Activated CD4-positive, CD25-positive, alpha-beta regulatory T cell treated with anti-CD3 and anti-CD28 coated beads, Interleukin-2, amount 50 U/mL, for 24 hours (primary cell): Measurements from ENCODE around the gene KIF22.
"Not testable (repeated sequence)": the region's sequence is repeated elsewhere in the genome, so short reads cannot be mapped to it uniquely, and the experiment has no call there.

Experiments used
- ATAC-seq, 2 donors: fragments of 150-1000 bp; cut with Tn5 transposase; one replicate each; pipeline ENCODE4 v1.10.0; 2021; ENCODE audit warnings: mild to moderate bottlenecking in 1 of 2, moderate library complexity in 1 of 2

The KIF22 gene

DNA sequence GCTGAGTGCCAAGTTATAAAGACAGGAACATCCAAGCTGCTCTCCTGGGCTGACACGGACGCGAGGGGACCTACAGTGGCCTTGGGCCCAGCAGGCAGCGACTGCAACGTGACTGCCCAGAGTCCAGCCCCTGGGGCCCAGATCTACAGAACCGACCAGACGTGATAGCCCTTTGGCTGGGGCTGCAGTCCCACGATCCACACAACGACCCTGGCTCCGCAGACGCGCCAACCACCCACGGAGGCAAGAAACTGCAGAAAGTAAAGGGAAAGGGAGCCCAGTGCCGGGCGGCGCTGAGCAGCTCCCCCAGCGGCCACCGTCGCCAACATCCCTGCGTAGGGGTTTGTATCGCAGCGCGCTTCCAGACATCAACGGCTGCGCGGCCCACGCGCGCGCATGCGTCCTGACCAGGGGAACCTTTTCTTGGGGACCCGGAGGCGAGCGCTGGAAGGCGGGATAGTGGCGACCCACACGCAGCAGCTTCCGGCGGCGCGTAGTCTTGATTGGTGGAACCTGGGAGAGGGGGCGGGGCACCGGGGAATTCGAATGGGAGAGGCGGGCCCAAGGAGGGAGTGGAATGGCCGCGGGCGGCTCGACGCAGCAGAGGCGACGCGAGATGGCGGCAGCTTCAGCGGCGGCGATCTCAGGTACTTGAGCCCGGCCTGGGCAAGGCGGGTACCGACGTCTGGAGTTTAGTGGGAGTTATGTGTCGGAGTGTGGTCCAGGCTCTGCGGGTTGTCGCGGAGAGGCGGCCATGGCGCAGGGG lies at the start of gene KIF22:
KIF22 (plus strand) TSS at position 569 of the 766 bp plus-strand sequence; CDS start at position 578, 9 bp downstream.
- ATAC-seq = peak; percentile 96 to 97

DNA sequence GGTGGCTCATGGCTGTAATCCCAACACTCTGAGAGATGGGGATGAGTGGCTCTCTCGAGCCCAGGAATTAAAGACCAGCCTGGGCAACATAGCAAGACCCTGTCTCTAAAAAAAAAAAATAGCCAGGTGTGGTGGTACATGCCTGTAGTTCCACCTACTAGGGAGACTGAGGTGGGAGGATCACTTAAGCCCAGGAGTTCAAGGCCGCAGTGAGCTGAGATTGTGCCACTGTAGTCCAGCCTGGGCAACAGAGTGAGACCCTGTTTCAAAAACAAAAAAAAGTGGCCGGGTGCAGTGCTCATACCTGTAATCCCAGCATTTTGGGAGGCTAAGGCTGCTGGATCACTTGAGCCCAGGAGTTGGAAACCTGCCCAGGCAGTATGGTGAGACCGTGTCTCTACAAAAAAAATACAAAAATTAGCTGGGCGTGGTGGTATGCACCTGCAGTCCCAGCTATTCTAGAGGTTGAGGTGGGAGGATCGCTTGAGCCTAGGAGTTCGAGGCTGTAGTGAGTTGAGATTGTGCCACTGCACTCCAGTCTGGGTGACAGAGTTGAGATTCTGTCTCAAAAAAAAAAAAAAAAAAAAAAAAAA lies 47.8 kb upstream of the KIF22 start:
- ATAC-seq = no peak

DNA sequence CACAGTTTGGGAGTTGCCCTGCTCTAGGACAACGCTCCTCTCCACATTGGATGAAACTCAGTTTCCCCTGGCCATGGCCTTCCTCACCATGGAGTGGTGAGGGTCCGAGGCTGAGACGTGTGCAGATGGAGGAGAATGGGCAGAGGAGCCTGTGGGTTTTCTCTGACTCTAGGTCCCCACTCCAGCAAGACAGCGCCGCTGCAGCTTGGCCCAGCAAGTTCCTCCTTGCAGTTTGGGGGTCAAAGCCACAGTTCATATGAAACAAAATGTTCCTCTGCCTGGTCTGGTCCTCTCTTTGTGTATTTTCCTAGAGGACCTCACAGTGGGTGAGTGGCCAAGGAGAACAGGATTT lies 47.1 kb upstream of the KIF22 start:
- ATAC-seq = no peak

DNA sequence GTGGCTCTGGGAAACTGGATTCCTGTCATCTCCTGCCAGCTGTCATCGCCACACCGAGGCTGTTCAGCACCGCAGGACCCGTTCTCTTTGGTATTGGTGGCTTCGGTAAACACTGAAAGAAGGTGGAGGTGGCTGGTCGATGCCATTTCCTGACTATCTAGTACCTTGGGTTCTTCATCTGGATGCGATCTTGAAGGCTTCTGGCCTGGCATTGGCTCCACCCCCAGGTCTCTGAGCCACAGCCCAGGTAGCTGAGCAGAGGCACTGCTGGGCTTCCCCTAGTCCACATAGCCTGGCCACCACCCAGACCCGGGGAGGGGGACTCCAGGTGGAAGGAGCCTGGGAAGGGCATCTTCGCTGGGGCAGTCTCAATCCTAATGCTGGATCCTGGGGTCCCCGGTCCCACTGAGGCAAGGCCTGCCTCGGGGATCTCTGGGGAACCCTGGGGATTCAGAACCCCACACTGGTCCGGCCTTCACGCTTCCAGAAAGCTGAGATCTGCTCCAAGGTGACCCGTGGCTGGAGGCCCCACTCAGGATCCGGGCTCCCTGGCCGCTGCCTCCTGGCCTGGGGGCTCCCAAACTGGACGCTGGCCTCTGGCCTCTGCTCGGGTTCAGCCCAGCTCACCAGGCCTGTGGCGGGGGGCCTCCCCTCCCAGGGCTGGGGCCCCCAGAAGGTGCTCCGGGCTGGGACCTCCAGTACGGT lies 46.6 kb upstream of the KIF22 start:
- ATAC-seq = no peak

DNA sequence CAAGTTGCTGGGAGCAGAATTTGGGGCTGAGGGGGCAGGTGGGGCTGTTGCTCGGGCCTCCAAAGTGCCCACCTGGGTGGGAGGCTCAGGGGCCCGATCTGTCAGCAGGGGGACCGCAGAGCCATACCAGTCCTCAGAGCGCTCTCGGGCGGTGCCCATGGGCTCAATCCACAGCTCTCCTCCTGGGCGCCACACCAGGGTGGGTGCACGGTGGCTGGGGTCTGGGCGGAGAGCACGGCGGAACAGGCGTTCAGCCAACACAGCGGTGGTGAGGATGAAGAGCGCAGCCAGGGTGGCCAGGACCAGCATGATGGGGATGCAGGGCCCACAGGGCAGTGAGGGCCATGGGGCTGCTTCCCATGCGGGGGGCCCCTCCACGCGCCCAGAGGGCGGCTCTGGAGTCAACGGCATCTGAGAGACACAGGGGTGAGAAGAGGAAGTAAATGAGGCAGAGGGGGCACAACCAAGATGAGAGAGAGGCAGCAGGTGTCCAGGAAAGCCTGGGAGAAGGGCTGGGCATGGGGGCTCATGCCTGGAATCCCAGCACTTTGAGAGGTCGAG lies 45.9 kb upstream of the KIF22 start:
- no peak for ATAC-seq

DNA sequence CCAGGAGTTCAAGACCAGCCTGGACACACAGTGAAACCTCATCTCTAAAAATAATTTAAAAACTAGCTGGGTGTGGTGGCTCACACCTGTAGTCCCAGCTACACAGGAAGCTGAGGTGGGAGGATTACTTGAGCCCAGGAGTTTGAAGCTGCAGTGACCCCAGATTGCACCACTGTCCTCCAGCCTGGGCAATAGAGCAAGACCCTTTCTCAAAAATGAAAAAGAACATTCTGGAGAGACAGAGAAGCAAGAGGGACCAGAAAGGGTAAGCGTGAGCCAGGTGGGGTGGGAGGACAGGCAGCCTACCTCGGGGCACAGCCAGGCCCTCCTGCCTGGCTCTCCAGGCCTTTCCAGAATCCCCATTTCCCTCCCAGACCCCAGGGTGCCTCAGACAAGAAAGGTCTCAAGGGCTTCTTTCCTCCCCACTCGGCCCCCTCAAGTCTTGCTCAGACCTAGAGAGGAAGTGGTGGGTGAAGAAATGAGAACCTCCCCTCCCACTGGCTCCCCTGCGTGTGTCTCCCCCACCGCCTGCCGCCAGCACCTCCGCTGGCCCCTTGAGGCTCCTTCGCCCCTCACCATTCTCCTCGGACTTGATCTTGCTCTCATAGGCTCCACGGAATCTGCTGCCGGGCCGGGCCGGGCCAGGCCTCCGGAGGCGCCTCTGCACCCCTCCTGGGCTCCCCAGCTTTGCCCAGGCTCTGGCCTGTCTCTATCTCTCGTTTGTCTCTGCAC lies 45.3 kb upstream of the KIF22 start:
- ATAC-seq = peak; percentile 67 to 73

DNA sequence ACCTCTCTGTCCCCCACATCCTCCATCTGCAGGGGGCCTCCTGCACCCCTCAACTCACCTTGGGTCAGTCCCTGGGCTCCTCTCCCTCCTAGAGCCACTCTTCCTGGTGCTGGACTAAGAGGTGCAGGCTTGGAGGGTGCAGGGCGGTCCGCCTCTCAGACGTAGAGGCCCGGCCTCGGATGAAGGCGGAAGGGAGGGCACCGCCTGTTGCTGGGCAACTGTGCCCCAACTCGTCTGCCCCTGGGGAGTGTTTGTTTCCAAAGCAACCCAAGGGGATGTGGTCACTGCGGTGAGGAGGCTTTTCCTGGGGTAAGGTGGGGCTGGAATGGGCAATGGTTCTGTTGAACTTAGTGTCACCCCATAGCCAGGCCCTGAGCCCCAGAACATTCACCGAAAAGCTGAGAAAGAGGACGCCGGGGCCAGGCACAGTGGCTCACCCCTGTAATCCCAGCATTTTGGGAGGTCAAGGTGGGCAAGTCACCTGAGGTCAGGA lies 44.7 kb upstream of the KIF22 start, which contains the start of gene C16orf54:
C16orf54 (minus strand) TSS at position 138 of the 493 bp plus-strand sequence. CDS start 1,039 bp downstream, outside the sequence.
- peak; percentile 74 to 78 for ATAC-seq

DNA sequence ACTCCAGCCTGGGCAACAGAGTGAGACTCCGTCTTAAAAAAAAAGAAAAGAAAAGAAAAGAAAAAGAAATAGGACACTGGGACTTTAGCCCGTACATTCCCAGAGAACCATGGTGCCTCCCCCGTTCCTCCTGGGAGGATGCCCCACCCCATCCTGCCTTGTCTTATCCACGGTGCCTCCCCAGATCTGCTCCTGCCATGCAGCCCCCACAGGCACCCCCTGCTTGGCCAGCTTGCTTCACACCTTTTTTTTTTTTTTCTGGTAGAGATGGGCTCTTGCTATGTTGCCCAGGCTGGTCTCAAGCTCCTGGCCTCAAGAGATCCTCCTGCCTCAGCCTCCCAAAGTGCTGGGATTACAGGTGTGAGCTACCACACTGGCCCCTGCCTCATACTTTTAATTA lies 44.0 kb upstream of the KIF22 start:
- ATAC-seq = not testable (repeated sequence)

DNA sequence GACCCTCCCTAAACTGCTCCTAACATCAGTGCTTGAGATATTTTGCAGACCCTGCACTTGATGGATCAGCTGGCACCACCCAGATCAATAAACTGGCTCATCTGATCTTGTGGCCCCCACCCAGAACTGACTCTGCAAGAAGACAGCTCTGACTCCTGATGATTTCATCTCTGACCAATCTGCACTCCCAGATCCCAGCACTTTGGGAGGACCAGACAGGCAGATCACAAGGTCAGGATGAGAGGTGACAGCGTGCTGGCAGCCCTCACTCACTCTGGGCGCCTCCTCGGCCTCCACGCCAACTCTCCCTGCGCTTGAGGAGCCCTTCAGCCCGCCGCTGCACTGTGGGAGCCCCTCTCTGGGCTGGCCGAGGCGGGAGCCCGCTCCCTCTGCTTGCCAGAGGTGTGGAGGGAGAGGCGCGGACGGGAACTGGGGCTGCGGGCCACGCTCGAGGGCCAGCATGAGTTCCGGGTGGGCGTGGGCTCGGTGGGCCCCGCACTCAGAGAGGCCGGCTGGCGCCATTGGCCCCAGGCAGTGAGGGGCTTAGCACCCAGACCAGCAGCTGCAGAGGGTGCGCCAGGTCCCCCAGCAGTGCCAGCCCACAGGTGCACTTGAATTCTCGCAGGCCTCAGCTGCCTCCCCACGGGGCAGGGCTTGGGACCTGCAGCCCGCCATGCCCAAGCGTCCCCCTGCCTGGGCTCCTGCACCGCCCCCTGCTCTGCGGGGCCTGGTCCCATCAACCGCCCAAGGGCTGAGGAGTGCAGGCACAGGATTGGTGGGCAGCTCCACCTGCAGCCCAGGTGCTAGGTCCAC lies 42.4 kb upstream of the KIF22 start:
- no peak for ATAC-seq

DNA sequence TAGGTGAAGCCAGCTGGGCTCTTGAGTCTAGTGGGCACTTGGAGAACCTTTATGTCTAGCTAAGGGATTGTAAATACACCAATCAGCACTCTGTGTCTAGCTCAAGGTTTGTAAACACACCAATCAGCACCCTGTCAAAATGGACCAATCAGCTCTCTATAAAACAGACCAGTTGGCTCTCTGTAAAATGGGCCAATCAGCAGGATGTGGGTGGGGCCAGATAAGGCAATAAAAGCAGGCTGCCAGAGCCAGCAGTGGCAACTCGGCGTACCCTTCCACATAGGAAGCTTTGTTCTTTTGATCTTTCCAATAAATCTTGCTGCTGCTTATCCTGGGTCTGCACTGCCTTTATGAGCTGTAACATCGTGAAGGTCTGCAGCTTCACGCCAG lies 41.8 kb upstream of the KIF22 start:
- not testable (repeated sequence) for ATAC-seq

DNA sequence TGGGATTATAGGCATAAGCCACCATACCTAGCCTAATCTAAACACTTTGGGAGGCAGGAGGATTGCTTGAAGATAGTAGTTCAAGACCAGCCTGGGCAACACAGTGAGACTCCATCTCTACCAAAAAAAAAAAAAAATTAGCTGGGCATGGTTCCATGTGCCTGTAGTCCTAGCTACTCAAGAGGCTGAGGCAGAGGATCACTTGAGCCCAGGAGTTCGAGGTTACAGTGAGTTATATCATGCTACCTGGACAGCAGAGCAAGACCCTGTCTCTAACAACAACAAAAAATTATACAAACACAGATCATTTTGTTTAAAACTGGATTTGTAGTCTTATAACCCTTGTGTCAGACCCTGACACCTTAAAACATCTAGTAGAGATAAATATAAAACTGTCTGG lies 37.0 kb upstream of the KIF22 start:
- ATAC-seq = no peak

DNA sequence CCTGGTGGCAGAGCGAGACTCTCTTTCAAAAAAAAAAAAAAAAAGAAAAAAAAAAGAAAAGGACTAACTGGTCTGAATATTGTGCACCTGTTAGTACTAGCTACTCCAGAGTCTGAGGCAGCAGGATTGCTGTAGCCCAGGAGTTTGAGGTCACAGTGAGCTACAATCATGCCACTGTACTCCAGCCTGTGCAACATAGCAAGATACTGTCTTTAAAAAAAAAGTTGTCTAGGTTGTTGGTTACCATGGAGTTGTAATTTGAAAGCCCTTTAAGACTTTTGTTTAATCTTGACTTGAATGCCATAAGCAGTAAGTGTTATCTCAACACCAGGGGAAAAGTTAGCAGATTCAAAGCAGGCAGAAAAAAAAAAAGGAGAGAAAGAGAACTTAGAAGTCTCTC lies 33.9 kb upstream of the KIF22 start:
- ATAC-seq = no peak

DNA sequence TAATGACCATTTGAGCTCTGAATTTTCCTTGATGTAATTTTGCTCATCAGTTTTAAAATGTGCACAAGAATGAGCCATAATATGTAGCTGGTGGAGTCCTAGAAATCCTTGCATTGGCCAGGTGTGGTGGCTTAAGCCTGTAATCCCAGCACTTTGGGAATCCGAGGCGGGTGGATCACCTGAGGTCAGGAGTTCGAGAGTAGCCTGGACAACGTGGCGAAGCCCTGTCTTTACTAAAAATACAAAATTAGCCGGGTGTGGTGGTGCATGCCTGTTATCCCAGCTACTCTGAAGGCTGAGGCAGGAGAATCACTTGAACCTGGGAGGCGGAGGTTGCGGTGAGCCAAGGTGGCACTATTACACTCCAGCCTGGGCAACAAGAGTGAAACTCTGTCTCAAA lies 33.5 kb upstream of the KIF22 start:
- ATAC-seq = not testable (repeated sequence)

DNA sequence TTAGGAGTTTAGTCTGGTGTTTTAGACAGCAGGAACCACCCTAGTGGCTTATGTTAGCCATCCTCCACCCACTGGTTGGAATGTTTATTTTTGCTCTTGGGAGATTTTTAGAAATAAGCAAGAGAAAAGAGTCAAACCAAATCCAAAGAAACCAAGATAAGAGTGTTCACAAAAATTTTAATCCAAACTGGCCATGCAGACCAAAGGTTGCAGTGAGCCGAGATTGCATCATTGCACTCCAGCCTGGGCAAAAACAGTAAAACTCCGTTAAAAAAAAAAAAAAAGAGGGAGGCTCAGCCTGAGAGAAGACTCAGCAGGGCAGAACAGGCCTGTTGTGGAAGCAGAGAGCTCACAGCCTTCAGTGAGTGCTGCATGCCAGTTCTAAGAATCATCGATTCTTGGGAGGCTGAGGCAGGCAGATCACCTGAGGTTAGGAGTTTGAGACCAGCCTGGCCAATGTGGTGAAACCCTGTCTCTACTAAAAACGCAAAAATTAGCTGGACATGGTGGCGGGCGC lies 32.5 kb upstream of the KIF22 start:
- ATAC-seq = no peak

DNA sequence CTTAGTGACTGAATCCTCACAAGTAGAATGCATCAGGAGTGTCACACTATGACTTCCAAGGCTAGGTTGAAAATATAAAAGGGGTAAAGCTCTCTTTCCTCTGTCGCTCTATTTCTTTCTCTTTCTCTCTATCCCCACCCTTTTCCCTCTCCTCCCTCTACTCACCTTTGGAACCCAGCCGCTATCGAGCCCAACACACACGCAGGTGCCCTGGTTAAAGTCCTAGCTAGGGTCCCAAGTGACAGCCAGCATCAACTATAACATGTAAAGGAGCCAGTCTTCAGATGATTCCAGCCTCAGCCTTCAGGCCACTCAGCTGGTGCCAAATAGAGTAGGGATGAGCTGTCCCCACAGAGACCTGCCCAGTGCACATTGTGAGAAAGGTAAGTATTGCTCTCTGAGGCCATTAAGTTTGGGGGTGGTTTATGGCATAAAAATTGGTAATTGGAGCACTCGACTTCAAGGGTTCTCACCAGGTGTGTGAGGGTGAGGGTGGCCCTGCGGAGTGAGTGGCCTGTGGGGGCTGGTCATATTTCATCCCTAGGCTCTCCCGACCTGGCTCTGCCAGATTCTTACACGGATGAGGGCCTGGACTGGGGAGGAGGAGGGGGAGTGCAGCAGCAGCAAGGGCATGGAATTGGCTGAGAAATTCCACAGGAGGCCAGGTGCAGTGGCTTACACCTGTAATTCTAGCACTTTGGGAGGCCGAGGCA lies 29.8 kb upstream of the KIF22 start:
- no peak for ATAC-seq

DNA sequence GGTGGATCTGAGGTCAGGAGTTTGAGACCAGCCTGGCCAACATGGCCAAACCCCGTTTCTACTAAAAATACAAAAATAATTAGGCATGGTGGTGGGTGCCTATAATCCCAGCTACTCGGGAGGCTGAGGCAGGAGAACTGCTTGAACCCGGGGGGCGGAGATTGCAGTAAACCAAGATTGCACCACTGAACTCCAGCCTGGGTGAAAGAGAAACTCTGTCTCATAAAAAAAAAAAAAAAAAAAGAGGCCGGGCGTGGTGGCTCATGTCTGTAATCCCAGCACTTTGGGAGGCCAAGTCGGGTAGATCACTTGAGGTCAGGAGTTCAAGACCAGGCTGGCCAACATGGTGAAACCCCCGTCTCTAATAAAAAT lies 29.3 kb upstream of the KIF22 start:
- ATAC-seq = not testable (repeated sequence)

DNA sequence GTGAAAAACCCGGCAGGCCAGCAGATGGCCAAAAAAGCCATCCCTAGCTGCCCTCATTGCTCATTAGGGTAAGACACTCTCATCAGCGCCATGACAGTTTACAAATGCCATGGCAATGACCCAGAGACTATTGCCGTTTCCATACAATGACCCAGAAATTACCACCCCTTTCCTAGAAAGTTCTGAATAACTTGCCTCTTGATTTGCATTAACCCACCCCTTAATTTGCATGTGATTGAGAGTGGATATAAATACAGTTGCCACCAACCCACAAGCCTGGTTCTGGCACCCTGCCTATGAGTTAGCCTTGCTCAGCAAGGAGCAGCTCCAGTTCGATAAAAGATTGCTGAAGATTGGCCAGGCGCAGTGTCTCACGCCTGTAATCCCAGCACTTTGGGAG lies 28.7 kb upstream of the KIF22 start:
- no peak for ATAC-seq

DNA sequence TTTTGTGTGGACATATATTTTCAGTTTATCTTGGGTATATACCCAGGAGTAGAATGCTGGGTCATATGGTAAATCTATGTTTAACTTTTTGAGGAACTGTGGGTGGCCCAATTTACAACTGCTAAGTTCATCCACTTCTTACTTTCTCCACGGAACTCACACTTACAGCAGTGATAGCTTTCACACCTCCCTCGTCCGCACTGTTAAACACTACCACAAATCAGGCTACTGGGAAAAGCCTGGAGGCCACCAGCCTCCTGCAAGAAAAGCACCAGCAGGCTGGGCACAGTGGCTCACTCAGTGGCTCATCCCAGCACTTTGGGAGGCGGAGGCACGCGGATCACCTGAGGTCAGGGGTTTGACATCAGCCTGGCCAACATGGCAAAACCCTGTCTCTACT lies 27.2 kb upstream of the KIF22 start:
- ATAC-seq = no peak

DNA sequence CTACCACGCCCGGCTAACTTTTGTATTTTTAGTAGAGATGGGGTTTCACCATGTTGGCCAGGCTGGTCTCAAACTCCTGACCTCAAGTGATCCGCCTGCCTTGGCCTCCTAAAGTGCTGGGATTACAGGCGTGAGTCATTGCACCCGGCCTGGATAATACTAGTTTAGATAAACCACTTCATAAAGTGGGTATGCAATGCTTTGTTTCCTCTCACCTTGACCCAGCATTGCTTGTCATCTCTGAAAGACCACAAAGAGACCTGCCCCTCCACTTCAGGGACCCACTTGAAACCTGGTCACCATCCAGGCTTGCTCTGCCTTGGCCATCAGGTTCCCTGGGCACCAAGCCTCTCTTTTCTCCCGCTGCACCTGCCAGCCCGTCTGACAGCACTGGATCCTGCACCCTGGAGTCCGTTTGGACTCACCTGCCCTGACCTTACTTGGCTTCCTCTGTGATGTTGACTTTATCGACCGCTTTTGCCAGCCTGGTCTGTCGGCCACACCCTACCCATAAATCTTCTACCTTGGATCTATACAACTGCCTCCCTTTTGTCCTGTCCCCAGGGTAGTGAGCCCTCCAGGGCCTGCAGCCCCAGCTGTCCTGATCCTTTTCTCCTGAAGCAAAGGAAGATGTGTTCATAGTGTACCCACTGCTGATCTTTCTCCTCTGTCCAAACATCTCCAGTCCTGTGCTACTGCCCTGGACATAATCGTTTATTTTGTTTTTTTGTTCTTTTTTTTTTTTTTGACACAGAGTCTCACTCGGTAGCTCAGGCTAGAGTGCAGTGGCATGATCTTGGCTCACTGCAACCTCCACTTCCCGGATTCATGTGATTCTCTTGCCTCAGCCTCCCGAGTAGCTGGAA lies 25.2 kb upstream of the KIF22 start:
- ATAC-seq = no peak

DNA sequence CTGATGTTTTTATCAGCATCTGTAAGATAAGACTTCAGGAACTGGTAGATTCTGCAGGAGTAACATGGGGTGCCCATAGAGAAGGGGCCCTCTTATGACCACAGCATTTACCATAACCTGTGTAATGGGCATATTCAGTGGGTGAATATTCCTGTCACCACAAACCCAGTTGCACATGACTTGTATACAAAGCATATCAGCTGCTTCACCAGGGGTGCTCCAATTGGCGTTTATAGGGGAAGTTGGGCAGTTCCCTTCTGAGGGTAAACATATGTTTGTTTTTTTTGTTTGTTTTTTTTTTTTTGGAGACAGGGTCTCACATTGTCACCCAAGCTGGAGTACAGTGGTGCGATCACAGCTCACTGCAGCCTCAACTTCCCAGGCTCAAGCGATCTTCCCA lies 24.0 kb upstream of the KIF22 start:
- ATAC-seq = no peak
